ENCODE data around the gene RARS2.

Gene RARS2

GRCh38 chr6:87551799-87552198 is 38.0 kb downstream of the RARS2 start:
- no peak overlapping the region for H3K27ac ChIP-seq
- no peak for TF ChIP-seq CTCF (conservative IDR thresholded peaks at IDR 0.05)
- TF ChIP-seq ZFX (IDR thresholded peaks at IDR 0.05) = no peak

- H3K27ac ChIP-seq = no peak overlapping the region
- TF ChIP-seq CTCF (conservative IDR thresholded peaks at IDR 0.05) (no peak), ZFX (IDR thresholded peaks at IDR 0.05) (no peak)
Observed at GRCh38 chr6:87544474-87544735, 45.4 kb downstream of the RARS2 start.

GRCh38 chr6:87543696-87544473 is 45.9 kb downstream of the RARS2 start:
- TF ChIP-seq ZFX (IDR thresholded peaks at IDR 0.05) = no peak
- no peak for TF ChIP-seq CTCF (conservative IDR thresholded peaks at IDR 0.05)
- no peak overlapping the region for H3K27ac ChIP-seq

- H3K27ac ChIP-seq = no peak overlapping the region
- TF ChIP-seq CTCF (conservative IDR thresholded peaks at IDR 0.05) (no peak), ZFX (IDR thresholded peaks at IDR 0.05) (no peak)
Observed at GRCh38 chr6:87541744-87542143, 48.0 kb downstream of the RARS2 start.

GRCh38 chr6:87541041-87541440 is 48.7 kb downstream of the RARS2 start:
- TF ChIP-seq CTCF (conservative IDR thresholded peaks at IDR 0.05) = no peak
- no peak for TF ChIP-seq ZFX (IDR thresholded peaks at IDR 0.05)
- no peak overlapping the region for H3K27ac ChIP-seq

GRCh38 chr6:87540539-87540938 is 49.2 kb downstream of the RARS2 start:
- TF ChIP-seq ZFX (IDR thresholded peaks at IDR 0.05) (no peak), CTCF (conservative IDR thresholded peaks at IDR 0.05) (no peak)

GRCh38 chr6:87539554-87539953 is 50.2 kb downstream of the RARS2 start:
- no peak overlapping the region for H3K27ac ChIP-seq
- TF ChIP-seq ZFX (IDR thresholded peaks at IDR 0.05) (no peak), CTCF (conservative IDR thresholded peaks at IDR 0.05) (no peak)

More at GRCh38 chr6:87540539-87540938, 49.2 kb downstream of the RARS2 start:
- H3K27ac ChIP-seq = no peak overlapping the region

Data from C4-2B (cell line).